RWPE2 (cell line): ENCODE measurements around the gene SPTA1.

Experiments used
- ATAC-seq: fragments of 200-7000 bp; cut with Tn5 transposase; 3 replicates; pipeline ENCODE4 v1.9.1; 2021; ENCODE audit warnings: low read depth
- DNase-seq: peaks from one replicate; pipeline ENCODE4 v3.0.0-alpha.2; 2020; ENCODE audit warnings: low spot score
- H3K27ac ChIP-seq: fragments of 450-650 bp; 2 replicates; pipeline ENCODE4 v1.5.1; 2017; ENCODE audit warnings: mild to moderate bottlenecking; ENCODE audit not compliant: poor library complexity, severe bottlenecking
- H3K27me3 ChIP-seq: fragments of 250-450 bp; sonication (Bioruptor Pico); 2 replicates; pipeline ENCODE4 v1.5.1; 2021; ENCODE audit warnings: mild to moderate bottlenecking, moderate library complexity; ENCODE audit not compliant: insufficient read depth, poor library complexity, severe bottlenecking
- H3K36me3 ChIP-seq: fragments of 250-450 bp; sonication (Bioruptor Pico); 2 replicates; pipeline ENCODE4 v1.5.1; 2020; ENCODE audit warnings: low read depth, mild to moderate bottlenecking, moderate library complexity
- H3K4me1 ChIP-seq: fragments of 250-450 bp; sonication (Bioruptor Pico); 2 replicates; pipeline ENCODE4 v1.5.1; 2021; ENCODE audit warnings: mild to moderate bottlenecking, moderate library complexity; ENCODE audit not compliant: insufficient read depth, poor library complexity, severe bottlenecking
- H3K4me3 ChIP-seq: fragments of 250-450 bp; sonication (Bioruptor Pico); 2 replicates; pipeline ENCODE4 v1.5.1; 2021; ENCODE audit warnings: mild to moderate bottlenecking, moderate library complexity; ENCODE audit not compliant: severe bottlenecking
- H3K9me3 ChIP-seq: fragments of 250-450 bp; sonication (Bioruptor Pico); 2 replicates; pipeline ENCODE4 v1.5.1; 2021; ENCODE audit warnings: mild to moderate bottlenecking, moderate library complexity; ENCODE audit not compliant: severe bottlenecking
- TF ChIP-seq, protein P1 (sequence below): fragments of 450-650 bp; IDR thresholded peaks from one replicate; pipeline ENCODE4 v1.5.1; 2017; ENCODE audit warnings: mild to moderate bottlenecking, moderate library complexity; ENCODE audit not compliant: poor library complexity, severe bottlenecking

SPTA1 gene

DNA sequence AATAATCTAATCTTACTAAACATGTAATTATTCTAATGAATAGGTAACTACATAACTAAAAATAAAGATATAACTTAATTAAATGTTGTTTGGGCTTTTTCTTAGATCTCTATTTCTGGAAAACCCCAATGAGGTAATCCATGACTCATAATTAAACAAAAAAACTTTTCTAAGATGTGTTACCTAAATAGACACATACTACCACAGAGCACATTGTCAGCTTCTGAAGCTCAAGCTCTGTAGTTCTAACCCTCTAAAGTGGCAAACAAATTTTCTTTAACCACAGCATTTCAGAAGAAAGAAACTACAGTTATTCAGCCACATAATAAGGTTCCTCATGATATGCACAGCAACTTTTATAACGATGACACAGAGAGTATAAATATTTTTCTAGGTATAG lies 29.8 kb upstream of the SPTA1 start:
- ATAC-seq: no peak
- Histone ChIP-seq H3K4me1 (no peaks in the 10 kb centered on the region), H3K4me3 (no peak overlapping the region), H3K27ac (no peak overlapping the region), H3K9me3 (no peaks in the 10 kb centered on the region), H3K27me3 (peaks cover 12% of the 10 kb centered on the region), H3K36me3 (no peaks in the 10 kb centered on the region)
- no peak for DNase-seq
- TF ChIP-seq, protein P1, sequence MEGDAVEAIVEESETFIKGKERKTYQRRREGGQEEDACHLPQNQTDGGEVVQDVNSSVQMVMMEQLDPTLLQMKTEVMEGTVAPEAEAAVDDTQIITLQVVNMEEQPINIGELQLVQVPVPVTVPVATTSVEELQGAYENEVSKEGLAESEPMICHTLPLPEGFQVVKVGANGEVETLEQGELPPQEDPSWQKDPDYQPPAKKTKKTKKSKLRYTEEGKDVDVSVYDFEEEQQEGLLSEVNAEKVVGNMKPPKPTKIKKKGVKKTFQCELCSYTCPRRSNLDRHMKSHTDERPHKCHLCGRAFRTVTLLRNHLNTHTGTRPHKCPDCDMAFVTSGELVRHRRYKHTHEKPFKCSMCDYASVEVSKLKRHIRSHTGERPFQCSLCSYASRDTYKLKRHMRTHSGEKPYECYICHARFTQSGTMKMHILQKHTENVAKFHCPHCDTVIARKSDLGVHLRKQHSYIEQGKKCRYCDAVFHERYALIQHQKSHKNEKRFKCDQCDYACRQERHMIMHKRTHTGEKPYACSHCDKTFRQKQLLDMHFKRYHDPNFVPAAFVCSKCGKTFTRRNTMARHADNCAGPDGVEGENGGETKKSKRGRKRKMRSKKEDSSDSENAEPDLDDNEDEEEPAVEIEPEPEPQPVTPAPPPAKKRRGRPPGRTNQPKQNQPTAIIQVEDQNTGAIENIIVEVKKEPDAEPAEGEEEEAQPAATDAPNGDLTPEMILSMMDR: no peak

DNA sequence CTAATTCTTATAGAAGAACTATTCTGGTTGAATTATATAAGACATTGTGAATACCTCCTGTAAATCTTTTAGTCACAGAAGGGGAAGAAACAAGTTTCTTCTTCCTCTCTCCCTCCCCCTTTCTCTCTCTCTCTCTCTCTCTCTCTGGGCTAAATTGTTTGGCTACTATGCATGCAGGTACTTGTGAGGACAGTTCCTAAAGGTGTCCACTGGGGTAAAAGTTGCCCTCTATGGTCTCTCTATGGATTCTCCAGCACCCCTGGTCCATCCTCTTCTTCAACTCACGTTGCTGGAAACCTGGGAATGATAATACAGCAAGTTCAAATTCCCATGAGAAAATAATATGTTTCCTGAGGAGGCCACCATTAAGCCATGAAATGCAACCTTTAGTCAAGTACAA lies 28.2 kb upstream of the SPTA1 start:
- H3K4me3 ChIP-seq: no peak overlapping the region
- peaks cover 15% of the 10 kb centered on the region for H3K27me3 ChIP-seq
- no peak overlapping the region for H3K27ac ChIP-seq
- H3K4me1 ChIP-seq: no peaks in the 10 kb centered on the region
- ATAC-seq (no peak), DNase-seq (no peak)
- TF ChIP-seq, protein P1: no peak
- no peaks in the 10 kb centered on the region for H3K36me3 ChIP-seq
- no peaks in the 10 kb centered on the region for H3K9me3 ChIP-seq

DNA sequence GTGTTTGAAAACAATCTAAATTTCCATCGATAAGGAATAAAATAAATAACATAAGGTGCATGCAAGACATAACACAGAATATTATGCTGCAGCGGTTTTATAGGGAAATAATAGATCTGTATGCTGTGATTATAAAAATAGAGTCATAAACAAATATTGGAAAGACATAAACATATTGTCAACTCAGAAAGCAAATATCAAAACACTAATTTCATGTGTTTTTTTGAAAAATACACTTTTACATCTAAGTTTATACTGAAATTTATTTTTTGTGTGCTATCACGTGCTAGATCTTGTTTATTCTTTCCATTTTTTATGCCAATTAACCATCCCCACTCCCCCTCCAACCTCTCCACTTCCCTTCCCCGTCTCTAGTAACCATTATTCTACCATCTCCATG lies 24.6 kb upstream of the SPTA1 start:
- Histone ChIP-seq H3K9me3 (no peaks in the 10 kb centered on the region), H3K27ac (no peak overlapping the region), H3K36me3 (no peaks in the 10 kb centered on the region), H3K4me1 (no peaks in the 10 kb centered on the region), H3K4me3 (no peak overlapping the region), H3K27me3 (peaks cover 15% of the 10 kb centered on the region)
- TF ChIP-seq, protein P1: no peak
- no peak for ATAC-seq
- no peak for DNase-seq

DNA sequence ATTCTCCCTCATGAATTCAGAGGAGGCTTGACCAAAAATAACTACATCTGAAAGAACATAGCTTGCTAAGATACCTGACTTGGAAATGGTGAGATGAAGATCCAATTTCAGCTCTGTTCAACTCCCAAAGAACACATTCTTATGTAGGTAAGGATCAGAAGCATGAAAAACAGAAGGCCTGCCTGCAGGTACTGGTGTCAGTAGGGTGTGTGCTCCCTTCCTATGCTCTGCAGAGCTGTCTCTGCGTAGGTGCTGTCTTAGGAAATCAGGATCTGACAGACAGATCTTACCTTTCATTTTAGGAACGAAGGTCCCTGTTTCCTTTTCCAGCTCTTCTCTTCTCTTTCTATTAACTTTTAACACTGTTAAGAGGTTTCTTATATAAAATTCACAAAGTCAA lies 19.6 kb upstream of the SPTA1 start:
- TF ChIP-seq, protein P1: no peak
- Histone ChIP-seq H3K9me3 (no peaks in the 10 kb centered on the region), H3K36me3 (no peaks in the 10 kb centered on the region), H3K27me3 (peaks cover 4% of the 10 kb centered on the region), H3K4me1 (no peaks in the 10 kb centered on the region), H3K27ac (no peak overlapping the region), H3K4me3 (no peak overlapping the region)
- DNase-seq (no peak), ATAC-seq (no peak)

DNA sequence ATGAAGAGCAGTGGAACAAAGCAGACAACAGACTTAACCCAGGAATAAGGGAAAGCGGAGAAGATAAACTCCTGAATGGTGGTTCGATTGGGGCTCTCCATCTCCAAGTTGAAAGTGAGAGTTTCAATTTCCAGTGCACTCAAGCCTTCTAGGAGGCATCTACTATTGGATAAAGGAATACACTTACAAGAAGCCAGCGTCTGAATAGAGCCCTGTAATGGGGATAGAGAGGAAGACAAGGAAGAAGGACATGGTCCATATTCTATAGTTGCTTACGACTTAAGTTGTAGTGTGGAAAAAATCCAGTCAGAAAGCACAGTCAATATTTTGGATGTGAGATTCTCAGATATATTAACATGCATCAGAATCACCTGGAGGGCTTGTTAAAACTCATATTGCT lies 14.0 kb upstream of the SPTA1 start, which contains the start of gene OR6K2:
Gene OR6K2 (minus strand): TSS at position 101 of the 400 bp plus-strand sequence. CDS start 0 bp downstream, at position 101.
- peaks cover 7% of the 10 kb centered on the region for H3K27me3 ChIP-seq
- H3K9me3 ChIP-seq: no peaks in the 10 kb centered on the region
- no peaks in the 10 kb centered on the region for H3K36me3 ChIP-seq
- ATAC-seq (no peak), DNase-seq (no peak)
- H3K4me3 ChIP-seq: no peak within 1 kb of the TSS
- no peaks in the 10 kb centered on the region for H3K4me1 ChIP-seq
- TF ChIP-seq, protein P1: no peak
- no peak within 1 kb of the TSS for H3K27ac ChIP-seq
